GM23248 (cell line): ENCODE results near the gene SMIM29.
"Not testable (repeated sequence)": the region's sequence is repeated elsewhere in the genome, so short reads cannot be mapped to it uniquely, and the experiment has no call there.

ENCODE experiments used
- EZH2 ChIP-seq: fragments of 200-600 bp; sonication (generic); IDR thresholded peaks from 2 replicates; pipeline ENCODE4 v1.6.1; 2018; ENCODE audit warnings: antibody characterized with exemption, mild to moderate bottlenecking; ENCODE audit not compliant: insufficient read depth, poor library complexity, severe bottlenecking
- EZH2phosphoT487 ChIP-seq: fragments of 200-600 bp; sonication (generic); IDR thresholded peaks from 2 replicates; pipeline ENCODE4 v1.6.1; 2018; ENCODE audit warnings: antibody characterized with exemption, moderate library complexity, mild to moderate bottlenecking, low read depth; ENCODE audit not compliant: insufficient read depth

GRCh38 chr6:34263484-34263883 is 14.7 kb upstream of the SMIM29 start:
- TF ChIP-seq EZH2phosphoT487, EZH2: not testable (repeated sequence)
